ENCODE data around the gene ACTRT2.

ACTRT2 gene

GRCh38 chr1:3021233-3021671 lies at the start of gene ACTRT2:
Gene ACTRT2 (plus strand): TSS chr1:3021467. CDS start chr1:3021687, 220 bp downstream.
- FAIRE-seq, result no peak

DNA sequence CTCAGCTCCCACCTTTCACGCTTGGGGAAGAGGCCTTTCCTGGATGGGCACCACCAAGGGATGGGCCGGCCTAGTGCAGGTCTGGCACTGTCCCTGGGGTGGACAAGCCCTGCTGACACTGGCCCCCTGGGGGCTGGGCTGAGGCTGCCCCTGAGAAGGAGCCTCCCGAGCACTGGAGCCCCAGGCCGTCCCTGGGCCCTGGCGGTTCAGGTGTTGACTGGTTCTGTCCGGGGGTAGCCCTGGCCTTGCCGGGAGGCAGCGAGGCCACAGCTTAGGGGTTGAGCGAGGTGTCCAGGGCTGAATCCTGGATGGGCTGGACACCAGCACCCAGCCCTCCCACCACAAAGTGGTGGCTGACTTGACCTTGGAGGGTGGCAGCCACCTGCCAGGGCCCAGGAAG lies 49.7 kb upstream of the ACTRT2 start:
- FAIRE-seq, result no peak

GRCh38 chr1:2972011-2972878 lies 49.0 kb upstream of the ACTRT2 start:
- FAIRE-seq, result no peak

DNA sequence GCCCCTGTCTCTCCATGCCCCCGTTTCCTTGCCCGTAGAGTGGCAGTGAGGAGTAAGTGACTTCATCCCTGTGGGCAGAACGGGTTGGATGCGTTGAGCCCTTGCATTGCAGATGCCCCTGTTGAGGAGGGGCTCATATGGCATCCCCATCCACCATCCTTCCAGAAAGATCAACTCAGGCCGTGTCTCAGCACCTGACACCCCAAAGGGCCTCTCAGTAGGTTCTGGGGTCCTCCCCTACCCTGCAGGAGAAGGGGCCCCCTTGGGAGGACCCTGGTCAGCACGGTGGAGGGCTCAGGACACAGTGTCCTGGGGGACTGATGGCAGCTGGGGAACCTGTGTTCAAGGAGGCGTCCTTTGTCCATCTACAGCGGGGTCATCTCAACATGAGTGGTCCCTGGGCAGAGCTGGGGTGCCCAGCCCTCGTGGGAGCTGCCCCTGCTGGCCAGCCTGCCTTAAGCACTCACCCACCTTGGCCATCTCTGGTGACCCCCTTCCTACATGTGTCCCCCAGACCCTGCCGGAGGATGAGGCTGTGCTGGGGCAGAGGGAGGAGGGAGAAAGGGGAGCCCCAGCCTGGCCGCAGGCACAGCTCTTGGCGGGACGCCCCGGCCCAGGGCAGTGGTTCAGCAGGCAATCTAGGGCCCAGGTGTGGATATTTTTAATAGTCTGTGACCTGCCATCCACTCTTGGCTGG lies 48.2 kb upstream of the ACTRT2 start:
- FAIRE-seq, result no peak

GRCh38 chr1:2973601-2974593 lies 47.4 kb upstream of the ACTRT2 start:
- FAIRE-seq, result no peak

DNA sequence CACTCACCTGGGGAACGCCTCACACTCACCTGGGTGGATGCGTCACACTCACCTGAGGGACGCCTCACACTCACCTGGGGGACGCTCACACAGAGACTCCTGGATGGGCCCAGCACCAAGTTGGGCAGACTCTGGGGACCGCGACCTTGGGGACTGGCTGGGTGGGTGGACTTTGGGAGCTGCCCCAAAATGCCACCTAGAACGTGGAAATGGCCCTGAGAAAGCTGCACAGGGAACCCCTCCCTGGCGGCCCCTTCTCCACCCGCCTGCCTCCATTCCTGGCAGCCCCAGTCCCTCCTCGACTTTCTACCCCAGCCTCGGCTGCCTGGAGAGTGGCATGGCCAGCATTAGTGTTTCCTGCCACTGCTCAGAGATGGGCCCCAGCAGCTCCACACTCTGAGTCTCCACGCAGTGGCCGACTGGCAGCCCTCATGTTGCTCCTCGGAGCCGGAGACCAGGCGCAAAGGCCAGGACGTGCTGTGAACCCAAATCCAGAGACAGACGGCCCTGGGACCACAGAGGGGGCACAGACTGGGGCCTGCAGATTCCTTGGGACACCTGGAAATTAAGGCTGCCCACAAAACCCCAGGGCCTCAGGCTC lies 46.5 kb upstream of the ACTRT2 start:
- FAIRE-seq, result no peak

- FAIRE-seq, result no peak
Measured at GRCh38 chr1:2975466-2976179, 45.6 kb upstream of the ACTRT2 start.

GRCh38 chr1:2976180-2976562 lies 45.1 kb upstream of the ACTRT2 start:
- no peak for FAIRE-seq

GRCh38 chr1:2977886-2978611 lies 43.2 kb upstream of the ACTRT2 start:
- no peak for FAIRE-seq

DNA sequence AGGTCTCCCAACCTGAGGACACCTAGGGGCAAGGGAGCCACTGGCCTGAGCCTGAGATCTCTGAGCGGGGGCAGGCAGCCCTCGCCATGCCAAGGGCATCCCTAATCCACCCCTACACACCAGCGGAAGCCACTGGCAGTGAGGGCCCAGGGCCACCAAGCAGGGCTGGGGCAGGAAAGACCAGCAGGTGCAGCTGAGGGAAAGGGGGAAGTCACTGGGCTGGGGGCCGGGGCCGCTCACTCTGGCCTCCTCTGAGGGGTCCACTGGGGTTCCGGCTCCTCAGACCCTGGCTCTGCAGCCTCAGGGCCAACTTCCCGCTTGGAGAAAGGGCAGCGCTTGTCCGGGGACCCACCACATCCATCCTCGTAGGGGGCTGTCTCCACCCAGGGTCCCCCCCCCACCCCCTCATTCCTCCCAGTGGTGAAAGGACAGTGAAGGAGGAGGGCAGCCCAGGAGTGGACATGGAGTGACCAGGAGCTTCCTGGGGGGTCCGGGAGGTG lies 42.5 kb upstream of the ACTRT2 start:
- FAIRE-seq, result no peak

DNA sequence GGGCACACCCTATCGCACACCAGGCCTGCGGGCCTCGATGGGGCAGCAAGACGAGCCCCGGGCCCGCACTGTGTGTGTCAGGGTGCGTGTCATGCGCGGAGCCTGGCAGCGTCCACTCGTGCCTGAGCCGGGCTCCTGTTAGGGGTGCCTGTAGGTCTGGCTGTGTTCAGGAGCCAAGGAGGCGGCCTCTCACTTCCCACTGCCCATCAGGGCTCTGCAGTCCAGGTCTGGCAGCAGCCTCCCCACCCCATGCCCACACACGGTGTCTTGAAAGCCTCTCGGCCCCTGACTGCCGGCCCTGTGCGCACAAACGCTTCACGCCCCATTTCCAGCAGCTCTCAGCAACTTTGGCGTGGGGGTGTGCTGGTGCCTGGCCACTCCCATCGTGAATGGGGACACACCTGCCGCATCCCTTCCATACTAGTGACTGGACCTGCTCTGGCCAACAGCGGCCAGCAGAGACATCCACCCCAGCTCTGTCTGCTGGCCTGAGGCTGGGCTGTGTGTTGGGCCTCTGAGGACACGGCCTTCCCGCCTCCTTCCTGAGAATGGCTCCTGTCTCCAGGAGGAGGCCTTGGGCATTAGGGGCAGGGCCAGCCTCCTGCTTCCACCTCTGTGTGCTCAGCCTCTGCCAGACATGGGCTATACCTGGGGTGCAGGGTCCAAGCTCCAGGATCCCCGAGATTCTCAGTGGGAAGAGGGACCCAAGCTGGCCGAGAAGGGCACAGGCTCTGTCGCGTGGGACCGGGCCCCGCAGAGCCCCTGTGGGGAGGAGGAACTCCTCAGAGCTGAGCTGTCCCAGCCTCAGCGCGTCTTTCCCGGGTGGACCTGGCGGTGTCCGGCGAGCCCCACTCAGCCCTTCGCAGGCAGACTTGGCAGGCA lies 41.8 kb upstream of the ACTRT2 start:
- no peak for FAIRE-seq

DNA sequence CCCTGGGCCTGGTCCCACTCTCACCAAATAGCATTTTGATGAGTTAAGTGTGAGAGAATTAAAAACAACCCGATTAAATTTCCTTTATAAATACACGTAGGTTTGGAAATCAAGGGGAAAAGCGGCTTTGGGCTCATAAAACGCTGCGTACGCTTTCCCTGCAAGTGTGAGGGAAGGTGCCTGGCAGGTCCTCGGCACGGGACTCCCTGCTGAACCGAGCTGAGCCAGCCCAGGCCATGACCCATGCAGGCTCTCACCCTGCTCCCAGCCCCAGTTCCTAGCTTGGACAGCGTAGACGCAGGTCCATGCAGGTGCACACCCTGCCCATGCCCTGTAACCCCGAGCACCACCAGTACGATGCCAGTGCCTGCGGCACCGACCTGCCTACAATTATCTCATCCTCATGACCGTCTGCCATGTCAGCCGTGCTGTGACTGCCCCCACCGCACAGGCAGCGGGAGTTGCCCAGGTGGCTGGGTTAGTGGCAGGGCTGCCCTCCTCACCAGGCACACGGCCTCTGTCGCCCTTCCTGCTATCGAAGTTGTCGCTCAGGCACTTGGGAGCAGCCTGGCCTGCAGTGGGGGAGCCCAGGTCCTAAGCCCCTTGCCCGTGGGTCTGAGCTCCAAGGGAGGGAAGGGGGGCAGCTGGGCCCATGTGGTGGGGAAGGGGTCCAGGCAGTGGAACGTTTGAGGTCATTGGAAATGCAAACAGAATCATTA lies 41.0 kb upstream of the ACTRT2 start:
- no peak for FAIRE-seq

- no peak for FAIRE-seq
Measured at GRCh38 chr1:2980849-2981248, 40.4 kb upstream of the ACTRT2 start.

DNA sequence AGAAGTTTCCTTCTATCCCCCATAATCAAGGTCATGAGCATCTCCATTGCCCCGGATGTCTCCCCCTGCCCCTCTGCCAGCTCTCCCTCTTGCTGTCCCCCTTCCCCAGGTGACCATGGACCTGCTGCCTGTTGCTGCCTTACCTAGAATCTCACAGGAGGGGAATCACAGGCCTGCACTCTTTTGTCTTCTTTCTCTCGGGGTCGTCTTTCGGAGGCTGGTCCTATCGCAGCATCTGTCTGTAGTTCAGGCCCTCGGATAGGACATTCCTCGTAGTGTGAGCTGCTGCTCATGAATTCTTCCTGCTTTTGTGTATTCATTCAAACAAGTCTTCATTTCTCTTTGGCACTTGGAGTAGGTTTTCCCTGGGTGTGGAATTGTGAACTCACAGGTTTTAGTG lies 39.9 kb upstream of the ACTRT2 start:
- FAIRE-seq, result no peak

GRCh38 chr1:2981981-2982614 lies 39.2 kb upstream of the ACTRT2 start:
- FAIRE-seq, result no peak

GRCh38 chr1:2982615-2983318 lies 38.5 kb upstream of the ACTRT2 start:
- FAIRE-seq, result no peak

- FAIRE-seq, result no peak
Measured at GRCh38 chr1:2983319-2983705, 38.0 kb upstream of the ACTRT2 start.
